ENCODE results near the gene CDX1.

Gene CDX1

GRCh38 chr5:150184006-150184405 lies 17.4 kb downstream of the CDX1 start:
- no peak for DNase-seq (ENCODE audit: low spot score)

GRCh38 chr5:150184990-150185912 lies 18.7 kb downstream of the CDX1 start:
- no peak for DNase-seq (ENCODE audit: low spot score)

- no peak for DNase-seq (ENCODE audit: low spot score)
These were observed 19.6 kb downstream of the CDX1 start for GRCh38 chr5:150186137-150186536.

GRCh38 chr5:150186897-150187296 lies 20.3 kb downstream of the CDX1 start:
- DNase-seq (ENCODE audit: low spot score) = no peak

- DNase-seq (ENCODE audit: low spot score) = no peak
These were observed 21.7 kb downstream of the CDX1 start for GRCh38 chr5:150188146-150188842.

- DNase-seq (ENCODE audit: low spot score) = no peak
These were observed 22.7 kb downstream of the CDX1 start for GRCh38 chr5:150189326-150189725.

- no peak for DNase-seq (ENCODE audit: low spot score)
These were observed 23.3 kb downstream of the CDX1 start, which contains the start of gene SLC6A7 for GRCh38 chr5:150189728-150190502. Gene SLC6A7, plus strand, starts transcription at chr5:150190062. Its CDS starts 266 bp downstream, at chr5:150190328.

- DNase-seq (ENCODE audit: low spot score) = no peak
These were observed 24.0 kb downstream of the CDX1 start for GRCh38 chr5:150190503-150190979.

GRCh38 chr5:150190987-150191386 lies 24.4 kb downstream of the CDX1 start:
- DNase-seq (ENCODE audit: low spot score) = no peak

GRCh38 chr5:150192462-150192861 lies 25.9 kb downstream of the CDX1 start:
- no peak for DNase-seq (ENCODE audit: low spot score)

GRCh38 chr5:150195736-150196485 lies 29.3 kb downstream of the CDX1 start:
- DNase-seq (ENCODE audit: low spot score) = no peak

- DNase-seq (ENCODE audit: low spot score) = no peak
These were observed 29.9 kb downstream of the CDX1 start for GRCh38 chr5:150196514-150196913.

- DNase-seq (ENCODE audit: low spot score) = no peak
These were observed 30.4 kb downstream of the CDX1 start for GRCh38 chr5:150196986-150197385.

GRCh38 chr5:150197476-150197875 lies 30.9 kb downstream of the CDX1 start:
- DNase-seq (ENCODE audit: low spot score) = no peak

GRCh38 chr5:150202501-150202900 lies 35.9 kb downstream of the CDX1 start:
- no peak for DNase-seq (ENCODE audit: low spot score)

GRCh38 chr5:150203832-150204589 lies 37.4 kb downstream of the CDX1 start:
- no peak for DNase-seq (ENCODE audit: low spot score)

GRCh38 chr5:150204590-150204960 lies 38.0 kb downstream of the CDX1 start:
- no peak for DNase-seq (ENCODE audit: low spot score)

GRCh38 chr5:150206098-150206778 lies 39.7 kb downstream of the CDX1 start:
- DNase-seq (ENCODE audit: low spot score) = no peak

- no peak for DNase-seq (ENCODE audit: low spot score)
These were observed 40.2 kb downstream of the CDX1 start for GRCh38 chr5:150206779-150207115.

Data from germinal center (tissue), 1 donor.